ENCODE measurements around the gene CDC25B.
A peak's percentile ranks its signal among the peaks of the same experiment; 100 is the strongest.

CDC25B gene

GRCh38 chr20:3771552-3772058 lies 24.5 kb upstream of the CDC25B start:
- DNase-seq (ENCODE audit: low read depth) = no peak
- TF ChIP-seq MYC (IDR thresholded peaks at IDR 0.05; ENCODE audit: low read depth, low read length) = no peak
- no peak for TF ChIP-seq CTCF (IDR thresholded peaks at IDR 0.05; ENCODE audit: low read depth, low read length)
- no peak for TF ChIP-seq POLR2A (IDR thresholded peaks at IDR 0.05; ENCODE audit: extremely low read depth, insufficient read length)
- TF ChIP-seq MAX (IDR thresholded peaks at IDR 0.05; ENCODE audit: low read depth, low read length) = no peak
- no peak overlapping the region for H3K4me3 ChIP-seq (ENCODE audit: low read depth, low read length)

GRCh38 chr20:3775457-3776108 lies 20.5 kb upstream of the CDC25B start:
- DNase-seq (ENCODE audit: low read depth) = no peak
- TF ChIP-seq MAX (IDR thresholded peaks at IDR 0.05; ENCODE audit: low read depth, low read length) (no peak), MYC (IDR thresholded peaks at IDR 0.05; ENCODE audit: low read depth, low read length) (no peak), CTCF (IDR thresholded peaks at IDR 0.05; ENCODE audit: low read depth, low read length) (no peak), POLR2A (IDR thresholded peaks at IDR 0.05; ENCODE audit: extremely low read depth, insufficient read length) (no peak)
- no peak overlapping the region for H3K4me3 ChIP-seq (ENCODE audit: low read depth, low read length)

GRCh38 chr20:3777381-3777715 lies 18.8 kb upstream of the CDC25B start:
- DNase-seq (ENCODE audit: low read depth) = no peak
- H3K4me3 ChIP-seq (ENCODE audit: low read depth, low read length) = no peak overlapping the region
- no peak for TF ChIP-seq POLR2A (IDR thresholded peaks at IDR 0.05; ENCODE audit: extremely low read depth, insufficient read length)

- no peak overlapping the region for H3K4me3 ChIP-seq (ENCODE audit: low read depth, low read length)
- DNase-seq (ENCODE audit: low read depth) = no peak
- TF ChIP-seq CTCF (IDR thresholded peaks at IDR 0.05; ENCODE audit: low read depth, low read length) (no peak), MAX (IDR thresholded peaks at IDR 0.05; ENCODE audit: low read depth, low read length) (no peak)
Measured at GRCh38 chr20:3777716-3778629, 18.1 kb upstream of the CDC25B start.

- no peak for DNase-seq (ENCODE audit: low read depth)
- no peak for TF ChIP-seq CTCF (IDR thresholded peaks at IDR 0.05; ENCODE audit: low read depth, low read length)
- no peak for TF ChIP-seq MYC (IDR thresholded peaks at IDR 0.05; ENCODE audit: low read depth, low read length)
- no peak for TF ChIP-seq POLR2A (IDR thresholded peaks at IDR 0.05; ENCODE audit: extremely low read depth, insufficient read length)
- no peak for TF ChIP-seq MAX (IDR thresholded peaks at IDR 0.05; ENCODE audit: low read depth, low read length)
- H3K4me3 ChIP-seq (ENCODE audit: low read depth, low read length) = no peak overlapping the region
Measured at GRCh38 chr20:3778976-3779375, 17.1 kb upstream of the CDC25B start.

GRCh38 chr20:3781153-3781910 lies 14.8 kb upstream of the CDC25B start, which contains the start of gene SPEF1:
TSS of gene SPEF1 (minus strand) at chr20:3781448. CDS start at chr20:3781287, 161 bp downstream.
- no peak for TF ChIP-seq MYC (IDR thresholded peaks at IDR 0.05; ENCODE audit: low read depth, low read length)
- no peak; the same call in 1 of the 2 replicates for TF ChIP-seq MAX (IDR thresholded peaks at IDR 0.05; ENCODE audit: low read depth, low read length)
- peak; percentile 77 for TF ChIP-seq CTCF (IDR thresholded peaks at IDR 0.05; ENCODE audit: low read depth, low read length)
- no peak for TF ChIP-seq POLR2A (IDR thresholded peaks at IDR 0.05; ENCODE audit: extremely low read depth, insufficient read length)
- DNase-seq (ENCODE audit: low read depth) = peak; percentile 94
- H3K4me3 ChIP-seq (ENCODE audit: low read depth, low read length) = peak within 1 kb of the TSS; percentile 57

Data from NB4 (cell line).